HG02798 (cell line): ENCODE data around the gene COL20A1.
"Not testable (repeated sequence)": the region's sequence is repeated elsewhere in the genome, so short reads cannot be mapped to it uniquely, and the experiment has no call there.

ENCODE experiments used
- ATAC-seq: cut with Tn5 transposase; IDR thresholded peaks from one replicate; pipeline ENCODE4 v1.9.1; 2021; ENCODE audit warnings: mild to moderate bottlenecking; ENCODE audit not compliant: unreplicated experiment, poor library complexity

The COL20A1 gene

GRCh38 chr20:63305933-63306672 is 13.1 kb downstream of the COL20A1 start:
- not testable (repeated sequence) for ATAC-seq

- ATAC-seq: no peak
These were observed 13.9 kb downstream of the COL20A1 start for GRCh38 chr20:63306673-63307537.

GRCh38 chr20:63307538-63308217 is 14.7 kb downstream of the COL20A1 start:
- no peak for ATAC-seq

GRCh38 chr20:63308218-63308911 is 15.4 kb downstream of the COL20A1 start:
- ATAC-seq: no peak

- ATAC-seq: no peak
These were observed 16.5 kb downstream of the COL20A1 start for GRCh38 chr20:63309261-63310071.

- no peak for ATAC-seq
These were observed 17.4 kb downstream of the COL20A1 start for GRCh38 chr20:63310265-63310991.

- no peak for ATAC-seq
These were observed 18.3 kb downstream of the COL20A1 start for GRCh38 chr20:63311186-63311832.

GRCh38 chr20:63311833-63312243 is 18.9 kb downstream of the COL20A1 start:
- no peak for ATAC-seq

- ATAC-seq: no peak
These were observed 19.3 kb downstream of the COL20A1 start for GRCh38 chr20:63312273-63312672.

GRCh38 chr20:63312690-63313348 is 19.8 kb downstream of the COL20A1 start:
- no peak for ATAC-seq

GRCh38 chr20:63313349-63314014 is 20.5 kb downstream of the COL20A1 start:
- ATAC-seq: no peak

- ATAC-seq: no peak
These were observed 21.1 kb downstream of the COL20A1 start for GRCh38 chr20:63314015-63314471.

- no peak for ATAC-seq
These were observed 21.7 kb downstream of the COL20A1 start for GRCh38 chr20:63314566-63315239.

- no peak for ATAC-seq
These were observed 22.3 kb downstream of the COL20A1 start for GRCh38 chr20:63315240-63315689.

- ATAC-seq: no peak
These were observed 22.9 kb downstream of the COL20A1 start for GRCh38 chr20:63315731-63316491.

- ATAC-seq: no peak
These were observed 23.5 kb downstream of the COL20A1 start for GRCh38 chr20:63316502-63316921.
